Ovary (tissue), 9 donors: Measurements from ENCODE around the gene SDK1. TPM values are rescaled to one million over a fixed set of nuclear protein-coding genes. Genes with fewer than 3 reads are reported as not detected.

ENCODE experiments used
- DNase-seq, 5 donors: peaks; one replicate each; pipeline ENCODE4 v3.0.0-alpha.2; 2019 to 2020
- H3K27ac ChIP-seq, 2 donors: fragments of 200-600 bp; one replicate each; pipeline versions ENCODE4 v1.5.1 to v1.8.0; 2019 to 2022
- H3K27me3 ChIP-seq: fragments of 200-600 bp; one replicate; pipeline ENCODE4 v1.8.0; 2022
- H3K36me3 ChIP-seq: fragments of 200-600 bp; sonication (generic); one replicate; pipeline ENCODE4 v1.5.1; 2019
- H3K4me1 ChIP-seq: one replicate; pipeline ENCODE4 v1.8.1; 2013; ENCODE audit warnings: mild to moderate bottlenecking, moderate library complexity; ENCODE audit not compliant: insufficient read depth
- H3K4me3 ChIP-seq: fragments of 200-600 bp; sonication (generic); one replicate; pipeline ENCODE4 v1.5.1; 2017
- H3K9me3 ChIP-seq, 2 donors: fragments of 200-600 bp in 1 of 2; sonication (generic) in 1 of 2; one replicate each; pipeline versions ENCODE4 v1.5.1 to v1.8.1; 2013 to 2019; ENCODE audit warnings: mild to moderate bottlenecking in 1 of 2, moderate library complexity in 1 of 2
- EP300 ChIP-seq: sonication (generic); formaldehyde crosslinking; IDR thresholded peaks from one replicate; pipeline ENCODE4 v1.6.1; 2017; ENCODE audit warnings: antibody characterized with exemption
- POLR2A ChIP-seq: fragments of 450-650 bp; IDR thresholded peaks from one replicate; pipeline ENCODE4 v1.6.1; 2017; ENCODE audit warnings: antibody characterized with exemption, mild to moderate bottlenecking, moderate library complexity
- WGBS, 3 donors: extraction: QIAGEN DNeasy Blood & Tissue Kit in 1 of 3; methylation state at CpG; one replicate each; pipeline versions ENCODE4 v1.1.5 to v1.1.7; 2013 to 2017; 5-methylcytosine and 5-hydroxymethylcytosine counted together
- intact Hi-C, 4 donors: fragments of 100-400 bp; cut with DNase I; formaldehyde crosslinking; loops; one replicate each; pipeline versions ENCODE4 v1.11.0 to v1.15.1; 2022 to 2023
- polyA plus RNA-seq, 2 donors: library from polyadenylated mRNA; stranded (reverse); fragments of 200-250 nt in 1 of 2; fragments of 350-450 nt in 1 of 2; fragmentation: Illumina TruSeq in 1 of 2; extraction: RNeasy Lipid Tissue Mini Kit (QIAGEN cat#74804) in 1 of 2; gene quantifications; one replicate each; pipeline ENCODE4 v1.2.3, GENCODE V29; 2013 to 2014
- total RNA-seq, 7 donors: library from RNA; depleted of rRNA in 2 of 7; stranded (reverse); fragments of >200 nt in 2 of 7; fragmentation: NEBNext Ultra II Directional in 3 of 7; extraction: Animal tissue kit (Norgen Biotek cat#: 25700) in 3 of 7; gene quantifications; one replicate each; pipeline versions ENCODE4 v1.1.0 to v1.2.4, GENCODE V29; 2016 to 2023
- TF ChIP-seq, protein P1 (sequence below), 3 donors: fragments of 450-650 bp in 2 of 3; fragments of 200-600 bp in 1 of 3; IDR thresholded peaks; one replicate each; pipeline versions ENCODE4 v1.5.1 to v1.8.0; 2016 to 2022; ENCODE audit warnings: antibody characterized with exemption in 3 of 3, mild to moderate bottlenecking in 1 of 3
- donor health status: DM: no; HTN: no; CAD: no; lungs with moderate emphysema.
- donor health status: DM: no; HTN: no; CAD: no.
- donor health status: Bipolar disorder and iron deficiency.
- donor health status: DM: yes; HTN: yes; CAD: no.
- donor health status: DM: no; HTN: no; CAD: no.
- donor health status: DM: yes; HTN: yes; CAD: no.

SDK1 gene
- total and polyA plus RNA-seq, 9 donors, result 1.2 to 13.3 (median 4.4) TPM

DNA sequence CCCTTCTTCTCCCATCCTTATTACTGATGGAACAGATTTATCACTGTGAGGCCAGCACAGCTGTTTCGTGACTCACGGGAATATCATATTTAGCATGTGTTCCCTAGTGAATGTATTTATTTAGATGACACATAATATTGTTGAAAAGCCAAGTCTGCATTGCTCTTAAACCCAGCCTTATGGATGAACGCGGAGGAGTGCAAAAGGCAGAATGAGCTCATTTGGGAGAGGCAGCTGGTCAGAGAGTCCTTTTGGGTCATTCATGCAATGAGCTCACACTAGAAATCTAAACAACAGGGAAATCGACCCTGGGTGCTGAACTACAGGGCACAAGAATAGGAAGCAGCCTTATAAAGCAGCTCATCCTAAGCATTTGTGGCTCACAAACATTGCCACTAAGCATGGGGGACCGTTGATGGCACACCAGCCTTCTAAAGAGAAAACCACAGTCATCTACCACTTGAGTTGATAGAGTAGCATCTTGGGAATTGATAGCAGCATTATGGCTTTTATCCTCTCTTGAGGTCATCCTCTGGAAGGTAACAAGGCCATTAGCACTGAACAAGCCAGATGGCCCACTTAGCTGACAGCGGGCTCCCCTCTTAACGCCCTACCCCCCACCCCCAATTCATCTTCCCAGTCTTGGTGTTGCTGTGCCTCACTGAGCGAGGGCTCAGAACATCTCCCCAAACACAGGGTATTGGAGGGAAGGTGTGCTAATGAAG lies 32.9 kb upstream of the SDK1 start:
- WGBS, 3 donors, result 20 to 27% (median 24%) methylated on average over 9 of the region's 9 CpGs
- Histone ChIP-seq H3K4me1 (no peaks in the 10 kb centered on the region), H3K36me3 (no peaks in the 10 kb centered on the region), H3K9me3 (no peaks in the 10 kb centered on the region), H3K27me3 (no peaks in the 10 kb centered on the region), H3K4me3 (no peak overlapping the region), H3K27ac (no peak overlapping the region)
- TF ChIP-seq POLR2A (no peak), EP300 (no peak)
- TF ChIP-seq, protein P1, sequence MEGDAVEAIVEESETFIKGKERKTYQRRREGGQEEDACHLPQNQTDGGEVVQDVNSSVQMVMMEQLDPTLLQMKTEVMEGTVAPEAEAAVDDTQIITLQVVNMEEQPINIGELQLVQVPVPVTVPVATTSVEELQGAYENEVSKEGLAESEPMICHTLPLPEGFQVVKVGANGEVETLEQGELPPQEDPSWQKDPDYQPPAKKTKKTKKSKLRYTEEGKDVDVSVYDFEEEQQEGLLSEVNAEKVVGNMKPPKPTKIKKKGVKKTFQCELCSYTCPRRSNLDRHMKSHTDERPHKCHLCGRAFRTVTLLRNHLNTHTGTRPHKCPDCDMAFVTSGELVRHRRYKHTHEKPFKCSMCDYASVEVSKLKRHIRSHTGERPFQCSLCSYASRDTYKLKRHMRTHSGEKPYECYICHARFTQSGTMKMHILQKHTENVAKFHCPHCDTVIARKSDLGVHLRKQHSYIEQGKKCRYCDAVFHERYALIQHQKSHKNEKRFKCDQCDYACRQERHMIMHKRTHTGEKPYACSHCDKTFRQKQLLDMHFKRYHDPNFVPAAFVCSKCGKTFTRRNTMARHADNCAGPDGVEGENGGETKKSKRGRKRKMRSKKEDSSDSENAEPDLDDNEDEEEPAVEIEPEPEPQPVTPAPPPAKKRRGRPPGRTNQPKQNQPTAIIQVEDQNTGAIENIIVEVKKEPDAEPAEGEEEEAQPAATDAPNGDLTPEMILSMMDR (IDR thresholded peaks at IDR 0.05), result no peak
- no peak for DNase-seq
- intact Hi-C loops, result no loop called here

DNA sequence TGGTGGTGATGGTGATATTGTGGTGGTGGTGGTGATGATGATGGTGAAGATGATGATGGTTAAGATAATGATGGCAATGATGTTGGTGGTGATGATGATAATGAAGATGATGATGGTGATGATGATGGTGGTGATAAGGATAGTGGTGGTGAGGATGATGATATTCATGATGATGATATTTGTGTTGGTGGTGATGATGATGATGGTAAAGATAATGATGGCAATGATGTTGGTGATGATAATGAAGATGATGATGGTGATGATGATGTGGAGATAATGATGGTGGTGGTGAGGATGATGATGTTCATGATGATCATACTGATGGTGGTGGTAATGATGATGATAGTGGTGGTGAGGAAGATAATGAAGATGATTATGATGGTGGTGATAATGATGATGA lies 30.7 kb upstream of the SDK1 start:
- no peak overlapping the region for H3K4me3 ChIP-seq
- TF ChIP-seq POLR2A (no peak), EP300 (no peak)
- TF ChIP-seq, protein P1 (IDR thresholded peaks at IDR 0.05), result no peak
- H3K4me1 ChIP-seq, result no peaks in the 10 kb centered on the region
- H3K9me3 ChIP-seq, result no peaks in the 10 kb centered on the region
- no peak overlapping the region for H3K27ac ChIP-seq
- no peak for DNase-seq
- H3K36me3 ChIP-seq, result no peaks in the 10 kb centered on the region
- intact Hi-C loops, result no loop called here
- H3K27me3 ChIP-seq, result no peaks in the 10 kb centered on the region

DNA sequence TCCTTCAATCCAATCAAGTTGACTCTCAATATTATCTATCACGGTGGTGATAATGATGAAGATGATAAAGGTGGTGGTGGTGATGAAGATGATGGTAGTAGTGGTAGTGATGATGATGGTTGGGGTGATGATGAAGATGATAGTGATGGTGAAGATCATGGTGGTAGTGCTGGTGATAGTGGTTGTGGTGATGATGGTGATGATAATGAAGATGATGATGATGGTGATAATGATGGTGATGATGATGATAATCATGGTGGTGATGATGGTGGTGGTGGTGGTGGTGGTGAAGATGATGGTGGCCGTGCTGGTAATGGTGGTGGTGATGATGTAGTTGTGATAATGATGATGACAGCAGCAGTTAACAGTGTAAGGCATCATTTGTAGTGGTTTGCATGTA lies 29.8 kb upstream of the SDK1 start:
- Histone ChIP-seq H3K4me1 (no peaks in the 10 kb centered on the region), H3K27me3 (no peaks in the 10 kb centered on the region), H3K9me3 (no peaks in the 10 kb centered on the region), H3K27ac (no peak overlapping the region), H3K36me3 (no peaks in the 10 kb centered on the region), H3K4me3 (no peak overlapping the region)
- 88 to 94% (median 90%) methylated on average over 2 of the region's 2 CpGs for WGBS, 3 donors
- TF ChIP-seq POLR2A, result no peak
- TF ChIP-seq EP300, result no peak
- TF ChIP-seq, protein P1 (IDR thresholded peaks at IDR 0.05), result no peak
- intact Hi-C loops, result no loop called here
- no peak for DNase-seq

GRCh38 chr7:3272691-3273141 lies 28.3 kb upstream of the SDK1 start:
- Histone ChIP-seq H3K4me3 (no peak overlapping the region), H3K9me3 (no peaks in the 10 kb centered on the region), H3K4me1 (no peaks in the 10 kb centered on the region), H3K27me3 (no peaks in the 10 kb centered on the region), H3K27ac (no peak overlapping the region), H3K36me3 (no peaks in the 10 kb centered on the region)
- intact Hi-C loops, result no loop called here
- TF ChIP-seq POLR2A (no peak), EP300 (no peak)
- TF ChIP-seq, protein P1 (IDR thresholded peaks at IDR 0.05), result no peak
- DNase-seq, result no peak
- 60 to 69% (median 64%) methylated on average over 2 of the region's 2 CpGs for WGBS, 3 donors
